DOHH2 (cell line): Measurements from ENCODE around the gene RHOD.

ENCODE experiments used
- H3F3A ChIP-seq: fragments of 200-600 bp; sonication (generic), shearing (Covaris generic); 2 replicates; pipeline ENCODE4 v1.6.0; 2016; ENCODE audit warnings: antibody characterized with exemption, mild to moderate bottlenecking; ENCODE audit not compliant: control insufficient read depth, insufficient read depth
- H3K27ac ChIP-seq: fragments of 200-600 bp; sonication (generic); 2 replicates; pipeline ENCODE4 v1.5.1; 2014; ENCODE audit warnings: low read depth, mild to moderate bottlenecking, low read length, moderate library complexity
- H3K27me3 ChIP-seq: fragments of 200-600 bp; sonication (generic); 2 replicates; pipeline ENCODE4 v1.6.1; 2014; ENCODE audit warnings: mild to moderate bottlenecking, low read length, mixed read lengths; ENCODE audit not compliant: control insufficient read depth
- H3K36me3 ChIP-seq: fragments of 200-600 bp; sonication (generic); 2 replicates; pipeline ENCODE4 v1.6.1; 2014; ENCODE audit warnings: mild to moderate bottlenecking, low read length, moderate library complexity, mixed read lengths; ENCODE audit not compliant: control insufficient read depth
- H3K4me1 ChIP-seq: fragments of 200-600 bp; sonication (generic); 2 replicates; pipeline ENCODE4 v1.6.1; 2014; ENCODE audit warnings: mild to moderate bottlenecking, low read length, mixed read lengths; ENCODE audit not compliant: control insufficient read depth
- H3K4me2 ChIP-seq: fragments of 200-600 bp; sonication (generic); 2 replicates; pipeline ENCODE4 v1.6.0; 2014; ENCODE audit warnings: mild to moderate bottlenecking, low read length, moderate library complexity
- H3K4me3 ChIP-seq: fragments of 200-600 bp; sonication (generic); 2 replicates; pipeline ENCODE4 v1.5.1; 2014; ENCODE audit warnings: mild to moderate bottlenecking, low read length, mixed read lengths
- H3K79me2 ChIP-seq: fragments of 200-600 bp; sonication (generic); 2 replicates; pipeline ENCODE4 v1.6.1; 2014; ENCODE audit warnings: mild to moderate bottlenecking, low read length, mixed read lengths; ENCODE audit not compliant: control insufficient read depth
- H3K9me2 ChIP-seq: fragments of 200-600 bp; sonication (generic); replicated peaks from 2 replicates; pipeline ENCODE4 v1.6.1; 2014; ENCODE audit warnings: mild to moderate bottlenecking, low read length, mixed read lengths; ENCODE audit not compliant: control insufficient read depth
- H3K9me3 ChIP-seq: fragments of 200-600 bp; sonication (generic); 2 replicates; pipeline ENCODE4 v1.6.1; 2014; ENCODE audit warnings: antibody characterized with exemption, low read length, mixed read lengths; ENCODE audit not compliant: control insufficient read depth, insufficient read depth
- H4K20me1 ChIP-seq: fragments of 200-600 bp; sonication (generic); 2 replicates; pipeline ENCODE4 v1.6.0; 2014; ENCODE audit warnings: low read depth, mild to moderate bottlenecking, antibody characterized with exemption, low read length, moderate library complexity; ENCODE audit not compliant: control insufficient read depth, insufficient read depth
- CTCF ChIP-seq: fragments of 200-600 bp; sonication (generic); IDR thresholded peaks from one replicate; pipeline ENCODE4 v1.5.1; 2014; ENCODE audit warnings: antibody characterized with exemption, mild to moderate bottlenecking, low read depth, low read length; ENCODE audit not compliant: poor library complexity, severe bottlenecking
- EZH2phosphoT487 ChIP-seq: fragments of 200-600 bp; sonication (generic); IDR thresholded peaks from 2 replicates; pipeline ENCODE4 v1.6.1; 2017; ENCODE audit warnings: borderline replicate concordance, mild to moderate bottlenecking, antibody characterized with exemption, low read length, moderate library complexity, mixed read lengths

The RHOD gene

GRCh38 chr11:67034350-67034749 is 22.3 kb upstream of the RHOD start:
- no peak overlapping the region for H3K4me3 ChIP-seq
- H3K27me3 ChIP-seq: peaks cover 54% of the 10 kb centered on the region
- H3K27ac ChIP-seq: no peak overlapping the region
- TF ChIP-seq EZH2phosphoT487 (no peak), CTCF (no peak)
- H3K9me2 ChIP-seq: no peaks in the 10 kb centered on the region
- H4K20me1 ChIP-seq: peaks cover 4% of the 10 kb centered on the region; the same call in 1 of the 2 replicates
- H3K9me3 ChIP-seq: no peaks in the 10 kb centered on the region
- no peaks in the 10 kb centered on the region for H3K36me3 ChIP-seq
- H3F3A ChIP-seq: no peaks in the 10 kb centered on the region
- peaks cover 29% of the 10 kb centered on the region for H3K4me1 ChIP-seq
- H3K4me2 ChIP-seq: no peak overlapping the region
- H3K79me2 ChIP-seq: no peaks in the 10 kb centered on the region

- no peak overlapping the region for H3K27ac ChIP-seq
- no peak overlapping the region for H3K4me3 ChIP-seq
- peaks cover 2% of the 10 kb centered on the region; the same call in 1 of the 2 replicates for H3F3A ChIP-seq
- peaks cover 46% of the 10 kb centered on the region for H3K27me3 ChIP-seq
- no peak overlapping the region for H3K4me2 ChIP-seq
- H3K4me1 ChIP-seq: peaks cover 5% of the 10 kb centered on the region
- H3K79me2 ChIP-seq: no peaks in the 10 kb centered on the region
- H3K36me3 ChIP-seq: no peaks in the 10 kb centered on the region
- H3K9me3 ChIP-seq: no peaks in the 10 kb centered on the region
- H3K9me2 ChIP-seq: no peaks in the 10 kb centered on the region
- TF ChIP-seq EZH2phosphoT487 (no peak), CTCF (no peak)
- peaks cover 2% of the 10 kb centered on the region; the same call in 1 of the 2 replicates for H4K20me1 ChIP-seq
Observed at GRCh38 chr11:67040147-67040546, 16.5 kb upstream of the RHOD start.

GRCh38 chr11:67041602-67042001 is 15.0 kb upstream of the RHOD start:
- Histone ChIP-seq H3F3A (peaks cover 2% of the 10 kb centered on the region; the same call in 1 of the 2 replicates), H3K4me2 (no peak overlapping the region), H3K4me1 (peaks cover 5% of the 10 kb centered on the region), H3K79me2 (no peaks in the 10 kb centered on the region), H3K4me3 (no peak overlapping the region), H3K9me2 (no peaks in the 10 kb centered on the region), H3K27ac (no peak overlapping the region), H3K36me3 (no peaks in the 10 kb centered on the region), H3K27me3 (peaks cover 55% of the 10 kb centered on the region), H4K20me1 (peaks cover 2% of the 10 kb centered on the region; the same call in 1 of the 2 replicates), H3K9me3 (no peaks in the 10 kb centered on the region)
- TF ChIP-seq CTCF (no peak), EZH2phosphoT487 (no peak)
